Trophoblast cell (in vitro differentiated cells and primary cell): Measurements from ENCODE around the gene FBN1.

Source experiments
- DNase-seq, 2 donors: peaks; one replicate each; pipeline ENCODE4 v3.0.0-alpha.2; 2016
- H2AFZ ChIP-seq: 2 replicates; pipeline ENCODE4 v1.6.1; 2013; ENCODE audit warnings: low read length, moderate library complexity, mild to moderate bottlenecking; ENCODE audit not compliant: insufficient read depth, poor library complexity
- H2AK5ac ChIP-seq: 2 replicates; pipeline ENCODE4 v1.6.1; 2013; ENCODE audit warnings: mild to moderate bottlenecking, low read length
- H2BK120ac ChIP-seq: 2 replicates; pipeline ENCODE4 v1.6.1; 2013; ENCODE audit warnings: low read length, mild to moderate bottlenecking, moderate library complexity; ENCODE audit not compliant: insufficient read depth, poor library complexity
- H2BK12ac ChIP-seq: 2 replicates; pipeline ENCODE4 v1.6.1; 2013; ENCODE audit warnings: mild to moderate bottlenecking, low read length, moderate library complexity
- H2BK5ac ChIP-seq: 2 replicates; pipeline ENCODE4 v1.6.1; 2013; ENCODE audit warnings: low read length, low read depth, moderate library complexity, mild to moderate bottlenecking; ENCODE audit not compliant: poor library complexity
- H3K14ac ChIP-seq: 2 replicates; pipeline ENCODE4 v1.6.1; 2013; ENCODE audit warnings: mild to moderate bottlenecking, low read length
- H3K18ac ChIP-seq: 2 replicates; pipeline ENCODE4 v1.6.1; 2013; ENCODE audit warnings: mild to moderate bottlenecking, low read length
- H3K23ac ChIP-seq: 2 replicates; pipeline ENCODE4 v1.6.1; 2013; ENCODE audit warnings: low read length
- H3K27ac ChIP-seq: 2 replicates; pipeline ENCODE4 v1.5.1; 2013; ENCODE audit warnings: low read depth, mild to moderate bottlenecking, inconsistent platforms, low read length, moderate library complexity
- H3K27me3 ChIP-seq: 2 replicates; pipeline ENCODE4 v1.6.1; 2013; ENCODE audit warnings: inconsistent platforms, mild to moderate bottlenecking, low read length, moderate library complexity; ENCODE audit not compliant: insufficient read depth
- H3K36me3 ChIP-seq, 2 experiments: 1 replicate in 1 of 2; 2 replicates in 1 of 2; pipeline ENCODE4 v1.6.1; 2013; ENCODE audit warnings: low read length in 2 of 2, mild to moderate bottlenecking in 2 of 2, moderate library complexity in 1 of 2; ENCODE audit not compliant: insufficient read depth in 2 of 2, control insufficient read depth in 1 of 2
- H3K4ac ChIP-seq: 2 replicates; pipeline ENCODE4 v1.6.1; 2013; ENCODE audit warnings: low read depth, mild to moderate bottlenecking, low read length, moderate library complexity
- H3K4me1 ChIP-seq, 2 experiments: 1 replicate in 1 of 2; 2 replicates in 1 of 2; pipeline ENCODE4 v1.6.1; 2013; ENCODE audit warnings: low read length in 2 of 2, mild to moderate bottlenecking in 2 of 2, moderate library complexity in 1 of 2; ENCODE audit not compliant: insufficient read depth in 2 of 2, control insufficient read depth in 1 of 2
- H3K4me2 ChIP-seq: 2 replicates; pipeline ENCODE4 v1.6.1; 2013; ENCODE audit warnings: inconsistent platforms, mild to moderate bottlenecking, low read length, moderate library complexity
- H3K4me3 ChIP-seq: 2 replicates; pipeline ENCODE4 v1.5.1; 2013; ENCODE audit warnings: mild to moderate bottlenecking, low read depth, low read length, inconsistent platforms
- H3K79me1 ChIP-seq: one replicate; pipeline ENCODE4 v1.6.1; 2013; ENCODE audit warnings: low read length
- H3K79me2 ChIP-seq: 2 replicates; pipeline ENCODE4 v1.6.1; 2013; ENCODE audit warnings: low read length, mild to moderate bottlenecking; ENCODE audit not compliant: control insufficient read depth, insufficient read depth, poor library complexity
- H3K9ac ChIP-seq: 2 replicates; pipeline ENCODE4 v1.6.1; 2013; ENCODE audit warnings: mild to moderate bottlenecking, low read length
- H3K9me3 ChIP-seq: 2 replicates; pipeline ENCODE4 v1.6.1; 2013; ENCODE audit warnings: low read depth, mild to moderate bottlenecking, control low read depth, inconsistent platforms, low read length; ENCODE audit not compliant: insufficient read depth
- H4K12ac ChIP-seq: 2 replicates; pipeline ENCODE4 v1.6.1; 2013; ENCODE audit warnings: low read depth, mild to moderate bottlenecking, low read length, moderate library complexity
- H4K8ac ChIP-seq: 2 replicates; pipeline ENCODE4 v1.6.1; 2013; ENCODE audit warnings: low read depth, mild to moderate bottlenecking, low read length, moderate library complexity
- H4K91ac ChIP-seq: one replicate; pipeline ENCODE4 v1.6.1; 2013; ENCODE audit warnings: low read depth, mild to moderate bottlenecking, low read length, moderate library complexity
- WGBS: extraction: QIAGEN DNeasy Blood & Tissue Kit; methylation state at CpG from one replicate; pipeline ENCODE4 v1.1.7; 2013; ENCODE audit warnings: missing lambda C conversion rate; ENCODE audit not compliant: insufficient read length, insufficient coverage; ENCODE audit errors: extremely low coverage; 5-methylcytosine and 5-hydroxymethylcytosine counted together

Gene FBN1

DNA sequence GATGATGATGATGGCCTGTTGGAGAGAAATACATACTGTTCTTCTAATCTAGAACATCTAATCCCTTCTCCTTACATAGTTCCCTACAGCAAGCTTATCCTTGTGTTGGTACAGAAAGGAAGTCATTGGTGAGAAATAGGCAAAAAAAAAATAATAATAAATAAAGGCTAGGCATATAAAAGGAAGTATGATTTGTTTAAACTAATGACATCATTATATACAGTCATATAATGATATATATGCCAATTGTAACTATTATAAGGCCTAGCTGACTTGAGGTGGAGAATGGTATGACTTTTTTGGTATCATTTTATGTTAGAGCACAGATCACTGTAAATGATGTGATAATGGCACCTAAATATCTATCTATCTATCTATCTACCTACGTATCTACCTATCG, 171.8 kb downstream of the FBN1 start:
- Histone ChIP-seq H3K9me3 (no peaks in the 10 kb centered on the region), H4K8ac (no peak overlapping the region), H2BK12ac (no peak overlapping the region), H3K27ac (no peak overlapping the region), H3K4ac (no peak overlapping the region), H3K18ac (no peak overlapping the region), H2BK5ac (no peak overlapping the region), H3K4me2 (no peak overlapping the region), H2BK120ac (no peak overlapping the region), H4K91ac (no peak overlapping the region), H3K36me3 (peaks cover 0 to 2% of the 10 kb centered on the region in 2 experiments), H2AK5ac (no peak overlapping the region), H3K23ac (no peak overlapping the region), H2AFZ (no peak overlapping the region), H3K79me2 (no peaks in the 10 kb centered on the region), H3K9ac (no peak overlapping the region), H3K79me1 (peaks cover 3% of the 10 kb centered on the region), H3K4me1 (peaks cover 6 to 7% of the 10 kb centered on the region in 2 experiments), H3K14ac (no peak overlapping the region), H3K4me3 (no peak overlapping the region), H3K27me3 (no peaks in the 10 kb centered on the region), H4K12ac (no peak overlapping the region)
- no CpG with 5 or more reads among the region's 2 CpGs for WGBS
- DNase-seq = no peak

DNA sequence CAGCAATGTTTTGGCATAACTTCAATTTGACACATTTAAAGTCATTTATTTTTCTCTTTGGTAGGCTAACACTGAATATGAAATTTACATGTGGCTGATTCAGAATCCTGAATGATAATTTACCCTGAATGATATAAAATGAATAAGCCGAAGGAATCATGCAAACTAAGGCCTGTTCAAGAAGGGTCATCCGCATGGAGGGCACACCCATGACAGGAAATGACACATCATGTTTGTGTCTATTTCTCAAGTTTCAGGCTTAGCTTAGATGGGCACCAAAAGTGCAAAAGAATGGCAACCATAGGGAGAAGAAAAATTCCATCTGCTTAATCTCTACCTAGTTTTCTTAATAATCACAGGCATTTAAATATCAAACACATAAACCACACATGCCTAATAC, 172.8 kb downstream of the FBN1 start:
- Histone ChIP-seq H3K23ac (no peak overlapping the region), H4K91ac (no peak overlapping the region), H4K12ac (no peak overlapping the region), H3K79me1 (peaks cover 3% of the 10 kb centered on the region), H2AK5ac (no peak overlapping the region), H2AFZ (no peak overlapping the region), H3K4me1 (peaks cover 6 to 7% of the 10 kb centered on the region in 2 experiments), H3K4me2 (no peak overlapping the region), H3K27ac (no peak overlapping the region), H2BK5ac (no peak overlapping the region), H3K4ac (no peak overlapping the region), H3K9ac (no peak overlapping the region), H3K18ac (no peak overlapping the region), H2BK12ac (no peak overlapping the region), H3K79me2 (no peaks in the 10 kb centered on the region), H3K4me3 (no peak overlapping the region), H3K14ac (no peak overlapping the region), H3K9me3 (no peaks in the 10 kb centered on the region), H4K8ac (no peak overlapping the region), H3K36me3 (peaks cover 0 to 2% of the 10 kb centered on the region in 2 experiments), H3K27me3 (no peaks in the 10 kb centered on the region), H2BK120ac (no peak overlapping the region)
- no CpG with 5 or more reads among the region's 2 CpGs for WGBS
- DNase-seq = no peak

DNA sequence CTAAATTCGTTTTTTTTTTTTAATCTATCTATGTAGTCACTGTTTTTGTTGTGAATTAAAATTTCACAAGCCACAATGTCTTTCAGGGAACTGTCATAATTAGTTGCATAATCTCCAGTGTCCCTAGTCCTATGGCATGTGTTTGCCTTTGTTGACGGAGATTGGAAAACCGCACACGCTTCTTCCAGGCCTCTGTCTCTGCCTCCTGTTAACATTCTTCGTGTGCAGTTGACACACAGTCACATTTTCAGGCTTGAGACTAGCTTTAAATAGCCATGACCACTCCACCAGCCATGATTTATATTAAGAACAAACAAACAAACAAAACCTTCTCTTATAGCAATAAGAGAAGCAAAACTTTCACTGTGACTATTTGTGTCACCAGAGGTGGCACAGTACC, 174.4 kb downstream of the FBN1 start:
- H3K36me3 ChIP-seq = peaks cover 0 to 2% of the 10 kb centered on the region in 2 experiments
- no peak overlapping the region for H4K91ac ChIP-seq
- H3K9ac ChIP-seq = no peak overlapping the region
- no peak overlapping the region for H2BK5ac ChIP-seq
- H2BK12ac ChIP-seq = no peak overlapping the region
- WGBS = no CpG with 5 or more reads among the region's 5 CpGs
- H4K8ac ChIP-seq = no peak overlapping the region
- no peak overlapping the region for H3K4me2 ChIP-seq
- H3K27ac ChIP-seq = no peak overlapping the region
- H3K9me3 ChIP-seq = no peaks in the 10 kb centered on the region
- no peak overlapping the region for H2AFZ ChIP-seq
- no peak overlapping the region for H3K18ac ChIP-seq
- no peak overlapping the region for H3K14ac ChIP-seq
- no peak overlapping the region for H3K4me3 ChIP-seq
- no peak for DNase-seq
- H2BK120ac ChIP-seq = no peak overlapping the region
- no peak overlapping the region for H3K23ac ChIP-seq
- H3K27me3 ChIP-seq = no peaks in the 10 kb centered on the region
- peaks cover 6% of the 10 kb centered on the region in 2 experiments for H3K4me1 ChIP-seq
- H3K79me2 ChIP-seq = no peaks in the 10 kb centered on the region
- no peak overlapping the region for H3K4ac ChIP-seq
- no peak overlapping the region for H4K12ac ChIP-seq
- peaks cover 3% of the 10 kb centered on the region for H3K79me1 ChIP-seq
- no peak overlapping the region for H2AK5ac ChIP-seq

DNA sequence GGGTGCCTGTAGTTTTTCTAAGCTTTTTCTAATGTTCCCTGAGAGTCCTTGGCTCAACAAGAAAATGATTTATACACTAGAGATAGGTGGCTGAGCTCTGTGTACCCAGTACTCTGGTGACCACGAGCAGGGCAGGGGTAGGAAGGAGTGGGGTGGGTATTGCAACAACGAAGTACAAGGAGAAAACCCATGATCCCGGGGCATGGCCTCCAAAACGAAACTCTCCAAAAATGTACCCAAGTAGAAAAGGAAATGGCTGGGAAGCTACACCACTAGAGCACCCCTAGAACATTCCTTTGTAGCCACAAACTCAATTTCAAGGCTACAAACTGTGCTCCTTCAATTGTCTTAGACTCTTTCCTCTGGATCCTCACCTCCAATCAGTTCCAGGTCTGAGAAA, 175.4 kb downstream of the FBN1 start:
- DNase-seq = no peak
- H3K4ac ChIP-seq = no peak overlapping the region
- H3K27ac ChIP-seq = no peak overlapping the region
- no peak overlapping the region for H3K23ac ChIP-seq
- H3K9me3 ChIP-seq = no peaks in the 10 kb centered on the region
- no peak overlapping the region for H2BK5ac ChIP-seq
- H3K27me3 ChIP-seq = no peaks in the 10 kb centered on the region
- no peak overlapping the region for H3K4me3 ChIP-seq
- H2BK120ac ChIP-seq = peak overlapping the region; percentile 41
- peaks cover 0 to 2% of the 10 kb centered on the region in 2 experiments for H3K36me3 ChIP-seq
- H3K14ac ChIP-seq = no peak overlapping the region
- H2AFZ ChIP-seq = no peak overlapping the region
- no peaks in the 10 kb centered on the region for H3K79me2 ChIP-seq
- H4K91ac ChIP-seq = peak overlapping the region; percentile 19
- no peak overlapping the region for H3K9ac ChIP-seq
- no peak overlapping the region for H2AK5ac ChIP-seq
- peaks cover 3% of the 10 kb centered on the region for H3K79me1 ChIP-seq
- H2BK12ac ChIP-seq = peak overlapping the region; percentile 22
- no CpG with 5 or more reads among the region's 4 CpGs for WGBS
- H4K12ac ChIP-seq = no peak overlapping the region
- H3K4me1 ChIP-seq = peaks cover 5 to 6% of the 10 kb centered on the region in 2 experiments
- no peak overlapping the region for H3K18ac ChIP-seq
- no peak overlapping the region for H4K8ac ChIP-seq
- H3K4me2 ChIP-seq = no peak overlapping the region
